OCI-LY1 (cell line): ENCODE results near the gene METTL8.
A peak's percentile ranks its signal among the peaks of the same experiment; 100 is the strongest.

Experiments
- H2AFZ ChIP-seq: fragments of 200-600 bp; sonication (generic), shearing (Covaris generic); 2 replicates; pipeline ENCODE4 v1.6.0; 2014; ENCODE audit warnings: antibody characterized with exemption, mild to moderate bottlenecking, low read length
- H3F3A ChIP-seq: fragments of 200-600 bp; sonication (generic), shearing (Covaris generic); 2 replicates; pipeline ENCODE4 v1.6.0; 2014; ENCODE audit warnings: mild to moderate bottlenecking, antibody characterized with exemption, low read length, moderate library complexity; ENCODE audit not compliant: insufficient read depth
- H3K27ac ChIP-seq: fragments of 200-600 bp; sonication (generic); 2 replicates; pipeline ENCODE4 v1.5.1; 2014; ENCODE audit warnings: low read length, mixed run types, mild to moderate bottlenecking, low read depth; ENCODE audit not compliant: poor library complexity, severe bottlenecking
- H3K27me3 ChIP-seq: fragments of 200-600 bp; sonication (generic); 2 replicates; pipeline ENCODE4 v1.6.0; 2014; ENCODE audit warnings: antibody characterized with exemption, mild to moderate bottlenecking, low read length, moderate library complexity; ENCODE audit not compliant: insufficient read depth
- H3K36me3 ChIP-seq: fragments of 200-600 bp; sonication (generic); 2 replicates; pipeline ENCODE4 v1.6.1; 2014; ENCODE audit warnings: mild to moderate bottlenecking, antibody characterized with exemption, low read length, moderate library complexity, mixed read lengths; ENCODE audit not compliant: insufficient read depth
- H3K4me1 ChIP-seq: fragments of 200-600 bp; sonication (generic); 2 replicates; pipeline ENCODE4 v1.5.1; 2014; ENCODE audit warnings: mild to moderate bottlenecking, low read length, moderate library complexity; ENCODE audit not compliant: insufficient read depth, severe bottlenecking
- H3K4me2 ChIP-seq: fragments of 200-600 bp; sonication (generic), shearing (Covaris generic); 2 replicates; pipeline ENCODE4 v1.6.1; 2014; ENCODE audit warnings: low read length
- H3K4me3 ChIP-seq: fragments of 200-600 bp; sonication (generic); 2 replicates; pipeline ENCODE4 v1.5.1; 2014; ENCODE audit warnings: low read length, low read depth, mild to moderate bottlenecking, mixed read lengths; ENCODE audit not compliant: poor library complexity, severe bottlenecking
- H3K79me2 ChIP-seq: fragments of 200-600 bp; shearing (Covaris generic); 2 replicates; pipeline ENCODE4 v1.6.1; 2016; ENCODE audit warnings: mixed run types, low read length, mixed read lengths; ENCODE audit not compliant: insufficient read depth
- H3K9ac ChIP-seq: fragments of 200-600 bp; sonication (generic), shearing (Covaris generic); 2 replicates; pipeline ENCODE4 v1.6.1; 2014; ENCODE audit warnings: mild to moderate bottlenecking, low read length, mixed read lengths
- H3K9me2 ChIP-seq: fragments of 200-600 bp; sonication (generic), shearing (Covaris generic); 2 replicates; pipeline ENCODE4 v1.6.1; 2014; ENCODE audit warnings: low read depth, mild to moderate bottlenecking, low read length, mixed read lengths
- H3K9me3 ChIP-seq: fragments of 200-600 bp; shearing (Covaris generic); 2 replicates; pipeline ENCODE4 v1.6.1; 2014; ENCODE audit warnings: low read length, mixed read lengths
- H4K20me1 ChIP-seq: fragments of 200-600 bp; sonication (generic), shearing (Covaris generic); 2 replicates; pipeline ENCODE4 v1.6.0; 2016; ENCODE audit warnings: mild to moderate bottlenecking, low read length; ENCODE audit not compliant: insufficient read depth
- EZH2 ChIP-seq: fragments of 200-600 bp; sonication (generic), shearing (Covaris generic); IDR thresholded peaks from 2 replicates; pipeline ENCODE4 v1.8.0; 2017; ENCODE audit warnings: borderline replicate concordance, mixed run types, mild to moderate bottlenecking, antibody characterized with exemption, low read length, moderate library complexity, mixed read lengths
- TF ChIP-seq, protein P1 (sequence below): fragments of 200-600 bp; sonication (generic), shearing (Covaris generic); IDR thresholded peaks from 2 replicates; pipeline ENCODE4 v1.5.1; 2017; ENCODE audit warnings: mild to moderate bottlenecking, antibody characterized with exemption, low read length, moderate library complexity, mixed read lengths

METTL8 gene

DNA sequence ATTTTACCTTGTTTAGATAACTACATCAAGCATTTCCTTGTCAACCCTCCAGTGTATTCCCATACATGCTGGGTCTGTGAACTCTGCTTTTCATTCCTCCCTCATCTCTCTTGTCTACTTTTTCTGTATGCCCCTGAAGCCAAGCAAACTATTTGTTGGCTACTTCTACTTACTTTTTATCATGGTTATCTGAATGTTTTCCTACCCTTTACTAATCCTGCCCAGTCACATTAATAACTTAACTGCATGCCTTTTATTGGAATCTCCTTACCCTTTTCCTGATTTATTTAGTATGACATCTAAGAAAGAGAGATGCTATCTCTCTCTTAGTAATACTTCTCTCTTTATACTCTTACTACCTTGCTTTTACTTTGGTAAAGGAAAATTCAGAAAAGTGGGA, 17.3 kb upstream of the METTL8 start:
- no peak for TF ChIP-seq EZH2
- TF ChIP-seq, protein P1, sequence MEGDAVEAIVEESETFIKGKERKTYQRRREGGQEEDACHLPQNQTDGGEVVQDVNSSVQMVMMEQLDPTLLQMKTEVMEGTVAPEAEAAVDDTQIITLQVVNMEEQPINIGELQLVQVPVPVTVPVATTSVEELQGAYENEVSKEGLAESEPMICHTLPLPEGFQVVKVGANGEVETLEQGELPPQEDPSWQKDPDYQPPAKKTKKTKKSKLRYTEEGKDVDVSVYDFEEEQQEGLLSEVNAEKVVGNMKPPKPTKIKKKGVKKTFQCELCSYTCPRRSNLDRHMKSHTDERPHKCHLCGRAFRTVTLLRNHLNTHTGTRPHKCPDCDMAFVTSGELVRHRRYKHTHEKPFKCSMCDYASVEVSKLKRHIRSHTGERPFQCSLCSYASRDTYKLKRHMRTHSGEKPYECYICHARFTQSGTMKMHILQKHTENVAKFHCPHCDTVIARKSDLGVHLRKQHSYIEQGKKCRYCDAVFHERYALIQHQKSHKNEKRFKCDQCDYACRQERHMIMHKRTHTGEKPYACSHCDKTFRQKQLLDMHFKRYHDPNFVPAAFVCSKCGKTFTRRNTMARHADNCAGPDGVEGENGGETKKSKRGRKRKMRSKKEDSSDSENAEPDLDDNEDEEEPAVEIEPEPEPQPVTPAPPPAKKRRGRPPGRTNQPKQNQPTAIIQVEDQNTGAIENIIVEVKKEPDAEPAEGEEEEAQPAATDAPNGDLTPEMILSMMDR = no peak
- H3K4me3 ChIP-seq = no peak overlapping the region
- no peak overlapping the region for H2AFZ ChIP-seq
- no peaks in the 10 kb centered on the region for H3K27me3 ChIP-seq
- H3K79me2 ChIP-seq = no peaks in the 10 kb centered on the region
- no peaks in the 10 kb centered on the region for H3K9me2 ChIP-seq
- H3K27ac ChIP-seq = no peak overlapping the region
- no peaks in the 10 kb centered on the region for H3K4me1 ChIP-seq
- no peak overlapping the region for H3K4me2 ChIP-seq
- no peaks in the 10 kb centered on the region for H3K9me3 ChIP-seq
- no peaks in the 10 kb centered on the region for H3F3A ChIP-seq
- H3K9ac ChIP-seq = no peak overlapping the region
- no peaks in the 10 kb centered on the region for H4K20me1 ChIP-seq
- peaks cover 76% of the 10 kb centered on the region for H3K36me3 ChIP-seq

DNA sequence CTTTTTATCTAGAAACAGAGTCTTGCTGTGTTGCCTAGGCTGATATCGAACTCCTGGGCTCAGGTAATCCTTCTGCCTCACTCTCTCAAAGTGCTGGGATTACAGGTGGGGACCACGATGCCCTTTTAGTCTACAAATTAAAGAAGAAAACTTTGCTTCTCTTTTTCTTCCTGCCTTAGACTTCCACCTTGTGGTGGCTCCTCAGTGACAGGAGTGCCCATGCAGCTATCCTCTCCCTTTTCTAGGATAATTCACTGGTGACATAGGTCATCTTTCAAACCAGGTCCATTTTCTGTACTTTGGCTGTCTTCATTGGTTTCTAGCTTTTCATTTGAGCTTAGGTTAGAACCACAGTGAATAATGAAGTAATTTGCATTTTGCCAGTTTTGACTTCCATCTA, 13.9 kb upstream of the METTL8 start:
- Histone ChIP-seq H2AFZ (no peak overlapping the region), H3K9me2 (no peaks in the 10 kb centered on the region), H3K9ac (no peak overlapping the region), H3K4me1 (no peaks in the 10 kb centered on the region), H3K27me3 (no peaks in the 10 kb centered on the region), H3K4me2 (no peak overlapping the region), H3K9me3 (no peaks in the 10 kb centered on the region), H3F3A (no peaks in the 10 kb centered on the region), H3K36me3 (peaks cover 76% of the 10 kb centered on the region), H3K4me3 (no peak overlapping the region), H3K79me2 (no peaks in the 10 kb centered on the region), H4K20me1 (no peaks in the 10 kb centered on the region), H3K27ac (no peak overlapping the region)
- TF ChIP-seq, protein P1 = peak; percentile 32; the same call in 1 of the 2 replicates
- TF ChIP-seq EZH2 = no peak

DNA sequence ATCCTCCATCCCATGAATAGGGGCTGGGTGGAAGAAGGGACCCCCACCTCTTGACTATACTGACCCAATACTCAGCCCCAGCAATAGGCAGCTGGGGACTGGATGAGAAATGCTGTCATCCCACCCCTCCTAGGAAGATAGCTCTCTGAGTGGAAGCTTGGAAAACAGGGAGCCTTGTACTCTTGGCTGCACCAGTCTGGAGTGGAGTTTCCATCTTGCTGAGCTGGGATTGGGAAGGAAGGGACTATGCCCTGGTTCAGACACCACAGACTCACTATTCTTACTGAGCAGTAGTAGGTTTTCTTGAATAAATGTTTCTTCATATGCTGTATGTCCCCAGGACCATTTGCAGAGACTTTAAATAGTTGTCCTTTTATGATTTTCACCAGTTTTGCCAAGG, 7.7 kb upstream of the METTL8 start:
- Histone ChIP-seq H3F3A (no peaks in the 10 kb centered on the region), H4K20me1 (no peaks in the 10 kb centered on the region), H3K4me3 (no peak overlapping the region), H3K4me2 (no peak overlapping the region), H3K9me2 (no peaks in the 10 kb centered on the region), H3K9ac (no peak overlapping the region), H3K36me3 (peaks cover 85% of the 10 kb centered on the region), H2AFZ (no peak overlapping the region), H3K4me1 (no peaks in the 10 kb centered on the region), H3K27ac (no peak overlapping the region), H3K27me3 (no peaks in the 10 kb centered on the region), H3K79me2 (no peaks in the 10 kb centered on the region), H3K9me3 (no peaks in the 10 kb centered on the region)
- no peak for TF ChIP-seq EZH2

DNA sequence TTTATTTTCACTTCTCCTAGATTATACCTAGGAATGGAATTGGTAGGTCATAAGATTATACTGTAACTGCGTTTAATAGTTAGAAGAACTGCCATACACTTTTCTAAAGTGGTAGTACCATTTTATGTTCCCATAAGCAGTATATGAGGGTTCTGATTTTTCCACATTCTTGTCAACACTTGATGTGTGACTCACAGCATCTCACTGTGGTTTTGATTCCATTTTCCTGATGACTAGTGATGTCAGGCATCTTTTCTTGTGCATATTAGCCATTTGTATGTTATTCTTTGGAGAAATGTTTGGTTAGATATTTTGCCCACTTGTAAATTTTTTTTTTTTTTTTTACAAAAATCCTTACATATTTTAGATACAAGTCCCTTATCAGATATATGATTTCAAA, 2.5 kb upstream of the METTL8 start:
- Histone ChIP-seq H3K4me1 (peaks cover 27% of the 10 kb centered on the region), H3K9me2 (no peaks in the 10 kb centered on the region), H3K4me2 (no peak overlapping the region), H3K36me3 (peaks cover 66% of the 10 kb centered on the region), H2AFZ (no peak overlapping the region), H3K4me3 (no peak overlapping the region), H4K20me1 (no peaks in the 10 kb centered on the region), H3K27ac (no peak overlapping the region), H3F3A (no peaks in the 10 kb centered on the region), H3K9ac (no peak overlapping the region), H3K79me2 (peaks cover 10% of the 10 kb centered on the region), H3K27me3 (no peaks in the 10 kb centered on the region), H3K9me3 (peaks cover 5% of the 10 kb centered on the region)
- no peak for TF ChIP-seq EZH2
- TF ChIP-seq, protein P1 = no peak
